GM23338 (cell line): ENCODE data around the gene RNF157. TPM values are rescaled to one million over a fixed set of nuclear protein-coding genes. Genes with fewer than 3 reads are reported as not detected.

ENCODE experiments used
- ATAC-seq: fragments of 200-7000 bp; cut with Tn5 transposase; 3 replicates; pipeline ENCODE4 v1.9.1; 2020
- DNase-seq: peaks from one replicate; pipeline ENCODE4 v3.0.0-alpha.2; 2015; ENCODE audit warnings: low spot score
- H2AFZ ChIP-seq: fragments of 200-600 bp; sonication (generic); 2 replicates; pipeline ENCODE4 v1.8.0; 2016; ENCODE audit warnings: antibody characterized with exemption, mild to moderate bottlenecking, moderate library complexity
- H3F3A ChIP-seq: fragments of 200-600 bp; sonication (generic); replicated peaks from 2 replicates; pipeline ENCODE4 v1.8.0; 2017; ENCODE audit warnings: antibody characterized with exemption, mixed run types, low read depth
- H3K27ac ChIP-seq: fragments of 200-600 bp; sonication (generic); 2 replicates; pipeline ENCODE4 v1.6.1; 2016; ENCODE audit warnings: low read depth
- H3K27me3 ChIP-seq: fragments of 200-600 bp; sonication (generic); 2 replicates; pipeline ENCODE4 v1.8.0; 2016; ENCODE audit warnings: mild to moderate bottlenecking, mixed run types, moderate library complexity; ENCODE audit not compliant: insufficient read depth
- H3K36me3 ChIP-seq: fragments of 200-600 bp; sonication (generic); 2 replicates; pipeline ENCODE4 v1.8.0; 2016; ENCODE audit warnings: mild to moderate bottlenecking; ENCODE audit not compliant: insufficient read depth
- H3K4me1 ChIP-seq: fragments of 200-600 bp; sonication (generic); 2 replicates; pipeline ENCODE4 v1.8.0; 2016; ENCODE audit warnings: mild to moderate bottlenecking, moderate library complexity; ENCODE audit not compliant: insufficient read depth
- H3K4me2 ChIP-seq: fragments of 200-600 bp; sonication (generic); 2 replicates; pipeline ENCODE4 v1.7.1; 2017; ENCODE audit warnings: mixed run types
- H3K4me3 ChIP-seq: fragments of 200-600 bp; sonication (generic); 2 replicates; pipeline ENCODE4 v1.6.1; 2016; ENCODE audit warnings: mixed run types
- H3K79me2 ChIP-seq: fragments of 200-600 bp; sonication (generic); replicated peaks from 2 replicates; pipeline ENCODE4 v1.8.0; 2017; ENCODE audit warnings: mild to moderate bottlenecking; ENCODE audit not compliant: insufficient read depth
- H3K9me2 ChIP-seq: fragments of 200-600 bp; sonication (generic); 2 replicates; pipeline ENCODE4 v1.8.0; 2017; ENCODE audit not compliant: insufficient read depth
- H4K20me1 ChIP-seq: fragments of 200-600 bp; sonication (generic); replicated peaks from 2 replicates; pipeline ENCODE4 v1.8.0; 2017; ENCODE audit warnings: mild to moderate bottlenecking; ENCODE audit not compliant: insufficient read depth
- H3K27ac Mint-ChIP-seq: 2 replicates; pipeline ENCODE4 v1.8.0; 2020; ENCODE audit warnings: inconsistent platforms, mild to moderate bottlenecking, moderate library complexity, mixed read lengths
- H3K27me3 Mint-ChIP-seq: 3 replicates; pipeline ENCODE4 v1.8.0; 2022; ENCODE audit warnings: low read depth, mild to moderate bottlenecking, moderate library complexity, mixed read lengths, inconsistent platforms; ENCODE audit not compliant: insufficient read depth, poor library complexity
- H3K36me3 Mint-ChIP-seq: 3 replicates; pipeline ENCODE4 v1.8.0; 2021; ENCODE audit warnings: low read depth, mild to moderate bottlenecking, inconsistent platforms, moderate library complexity, mixed read lengths
- H3K4me1 Mint-ChIP-seq: 3 replicates; pipeline ENCODE4 v1.8.0; 2020; ENCODE audit warnings: mild to moderate bottlenecking, inconsistent platforms, mixed read lengths
- H3K4me3 Mint-ChIP-seq: 3 replicates; pipeline ENCODE4 v1.8.0; 2021; ENCODE audit warnings: moderate library complexity, mild to moderate bottlenecking, inconsistent platforms, mixed read lengths
- H3K9me3 Mint-ChIP-seq: 3 replicates; pipeline ENCODE4 v1.8.0; 2020; ENCODE audit warnings: moderate library complexity, mild to moderate bottlenecking, inconsistent platforms, mixed read lengths
- CREB1 ChIP-seq: fragments of 250-450 bp; sonication (Bioruptor Pico); IDR thresholded peaks from 2 replicates; pipeline ENCODE4 v1.5.0; 2020; ENCODE audit warnings: low read depth, mild to moderate bottlenecking, moderate library complexity
- EZH2phosphoT487 ChIP-seq: fragments of 200-600 bp; sonication (generic); IDR thresholded peaks from one replicate; pipeline ENCODE4 v1.8.1; 2018; ENCODE audit warnings: antibody characterized with exemption; ENCODE audit not compliant: unreplicated experiment
- JUNB ChIP-seq: IDR thresholded peaks from one replicate; pipeline ENCODE4 v1.6.1; 2016; ENCODE audit warnings: antibody characterized with exemption; ENCODE audit not compliant: unreplicated experiment
- POLR2AphosphoS5 ChIP-seq: IDR thresholded peaks from 2 replicates; pipeline ENCODE4 v1.6.1; 2016; ENCODE audit warnings: antibody characterized with exemption, low read depth
- ZNF114 ChIP-seq: fragments of 250-450 bp; sonication (Bioruptor Pico); IDR thresholded peaks from 2 replicates; pipeline ENCODE4 v1.5.0; 2020; ENCODE audit warnings: mild to moderate bottlenecking, moderate library complexity
- ZNF331 ChIP-seq: fragments of 250-450 bp; sonication (Bioruptor Pico); IDR thresholded peaks from 2 replicates; pipeline ENCODE4 v1.5.0; 2020; ENCODE audit warnings: low read depth, mild to moderate bottlenecking, moderate library complexity
- ZNF462 ChIP-seq: fragments of 250-450 bp; sonication (Bioruptor Pico); IDR thresholded peaks from 2 replicates; pipeline ENCODE4 v1.5.0; 2020; ENCODE audit warnings: mild to moderate bottlenecking, moderate library complexity
- polyA plus RNA-seq: library from polyadenylated mRNA; unstranded; fragments of >200 nt; fragmentation: Nextera tagmentation; extraction: Ambion mirVana; gene quantifications from 2 replicates; pipeline ENCODE4 v1.2.1, GENCODE V29; 2016
- total RNA-seq: library from RNA; depleted of rRNA; stranded (reverse); fragments of >200 nt; shearing (Covaris generic); gene quantifications from 2 replicates; pipeline ENCODE4 v1.2.3, GENCODE V29; 2014

Gene RNF157
- total and polyA plus RNA-seq, 2 experiments from 2014 or later: 7.8 to 11.7 TPM

- TF ChIP-seq ZNF462 (CRISPR knock-in tag): no peak
- no peak for TF ChIP-seq EZH2phosphoT487
- no peak for TF ChIP-seq JUNB
- no peak for TF ChIP-seq ZNF114
Measured at GRCh38 chr17:76164331-76164730, 76.0 kb downstream of the RNF157 start (continued).

DNA sequence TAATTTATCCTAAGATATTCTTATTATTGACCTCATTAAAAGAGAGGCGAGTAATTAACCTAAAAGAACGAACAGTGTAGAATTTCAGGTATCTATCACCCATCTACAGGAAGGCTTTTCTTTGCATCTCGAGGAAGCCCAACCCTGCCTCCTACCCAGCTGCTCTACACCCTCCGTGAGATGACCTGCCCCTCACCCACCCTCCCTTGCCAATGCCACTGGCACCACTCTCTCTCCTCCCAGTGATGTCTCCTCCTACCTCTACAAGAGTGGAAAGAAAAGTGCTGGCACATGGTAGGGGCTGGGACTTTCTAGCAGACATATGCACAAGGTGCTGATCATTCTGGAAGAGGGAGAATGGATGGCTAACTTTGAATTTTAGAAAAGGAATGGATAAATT lies 76.4 kb downstream of the RNF157 start:
- DNase-seq (peak; percentile 10), ATAC-seq (peak; percentile 63)
- no peaks in the 10 kb centered on the region for H3K9me2 ChIP-seq
- peak overlapping the region; percentile 3; the same call in 1 of the 2 replicates for H3K4me2 ChIP-seq
- H3F3A ChIP-seq: peaks cover 8% of the 10 kb centered on the region; the same call in 1 of the 2 replicates
- TF ChIP-seq CREB1 (CRISPR knock-in tag) (no peak), POLR2AphosphoS5 (no peak), EZH2phosphoT487 (no peak), JUNB (no peak), ZNF331 (CRISPR knock-in tag) (no peak)
- no peak overlapping the region for H3K4me3 ChIP-seq
- no peaks in the 10 kb centered on the region for H4K20me1 ChIP-seq
- Mint-ChIP-seq H3K9me3 (no peaks in the 10 kb centered on the region), H3K27me3 (peaks cover 3% of the 10 kb centered on the region), H3K4me3 (no peak overlapping the region), H3K36me3 (no peaks in the 10 kb centered on the region), H3K27ac (no peak overlapping the region), H3K4me1 (peaks cover 16% of the 10 kb centered on the region)
- H2AFZ ChIP-seq: no peak overlapping the region
- no peaks in the 10 kb centered on the region for H3K27me3 ChIP-seq
- H3K79me2 ChIP-seq: no peaks in the 10 kb centered on the region
- no peaks in the 10 kb centered on the region for H3K36me3 ChIP-seq
- H3K27ac ChIP-seq: peak overlapping the region; percentile 7; the same call in 1 of the 2 replicates
- peaks cover 14% of the 10 kb centered on the region for H3K4me1 ChIP-seq
